ENCODE measurements around the gene WDR88.

DNA sequence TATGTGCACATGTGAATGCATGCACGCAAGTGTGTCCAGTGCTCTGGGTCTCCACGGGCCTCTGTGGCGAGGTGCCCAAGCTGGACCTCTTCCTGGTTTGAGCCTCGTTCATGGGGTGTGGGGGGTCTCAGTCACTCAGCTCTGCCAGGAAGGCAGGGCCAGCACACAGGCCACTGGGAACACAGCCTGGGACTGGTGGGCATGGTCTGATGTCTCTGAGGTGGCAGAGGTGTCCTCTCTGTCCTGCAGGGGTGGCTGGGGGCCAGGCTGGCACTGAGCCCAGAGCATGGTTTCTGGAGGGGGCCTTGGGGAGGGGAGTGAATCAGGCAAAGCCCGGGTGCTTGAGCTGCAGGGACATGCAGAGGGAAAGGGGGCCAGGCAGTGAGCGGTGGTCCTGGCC is 71.6 kb downstream of the WDR88 start:
- no peak for TF ChIP-seq CTCF (IDR thresholded peaks at IDR 0.05)
- no peak for TF ChIP-seq POLR2A (IDR thresholded peaks at IDR 0.05)

Measured in Peyer's patch (tissue), 4 donors.